Neural cell (in vitro differentiated cells): Measurements from ENCODE around the gene WDR77. TPM values are rescaled to one million over a fixed set of nuclear protein-coding genes. Genes with fewer than 3 reads are reported as not detected.

Experiments used
- H2AFZ ChIP-seq: fragments of 200-600, 300-800 bp; sonication (generic), shearing (Covaris generic); 2 replicates; pipeline ENCODE4 v1.6.0; 2014; ENCODE audit warnings: low read depth, mild to moderate bottlenecking, antibody characterized with exemption, low read length, moderate library complexity
- H3F3A ChIP-seq: fragments of 200-600 bp; shearing (Covaris generic); 2 replicates; pipeline ENCODE4 v1.6.1; 2016; ENCODE audit warnings: mild to moderate bottlenecking, moderate library complexity, mixed read lengths, antibody characterized with exemption, low read length; ENCODE audit not compliant: insufficient read depth, poor library complexity, severe bottlenecking
- H3K27ac ChIP-seq: fragments of 200-600, 300-800 bp; sonication (generic), shearing (Covaris generic); 2 replicates; pipeline ENCODE4 v1.5.1; 2014; ENCODE audit warnings: mild to moderate bottlenecking, low read length, moderate library complexity
- H3K27me3 ChIP-seq: fragments of 300-800, 200-600 bp; sonication (generic), shearing (Covaris generic); 2 replicates; pipeline ENCODE4 v1.6.0; 2014; ENCODE audit warnings: mild to moderate bottlenecking, low read depth, low read length, moderate library complexity; ENCODE audit not compliant: insufficient read depth
- H3K36me3 ChIP-seq: fragments of 300-800, 200-600 bp; sonication (generic), shearing (Covaris generic); 2 replicates; pipeline ENCODE4 v1.5.1; 2014; ENCODE audit warnings: mild to moderate bottlenecking, antibody characterized with exemption, low read length, moderate library complexity; ENCODE audit not compliant: insufficient read depth
- H3K4me2 ChIP-seq: fragments of 300-800, 200-600 bp; sonication (generic), shearing (Covaris generic); 2 replicates; pipeline ENCODE4 v1.6.0; 2014; ENCODE audit warnings: mild to moderate bottlenecking, low read length
- H3K4me3 ChIP-seq: fragments of 300-800, 200-600 bp; sonication (generic), shearing (Covaris generic); 2 replicates; pipeline ENCODE4 v1.5.1; 2014; ENCODE audit warnings: mild to moderate bottlenecking, low read length, moderate library complexity
- H3K79me2 ChIP-seq: fragments of 200-600 bp; shearing (Covaris generic); replicated peaks from 2 replicates; pipeline ENCODE4 v1.6.0; 2014; ENCODE audit warnings: mild to moderate bottlenecking, low read length, moderate library complexity; ENCODE audit not compliant: insufficient read depth
- H3K9ac ChIP-seq: fragments of 300-800, 200-600 bp; sonication (generic), shearing (Covaris generic); 2 replicates; pipeline ENCODE4 v1.6.1; 2016; ENCODE audit warnings: mild to moderate bottlenecking, low read length, mixed read lengths
- H3K9me2 ChIP-seq: fragments of 200-600 bp; shearing (Covaris generic); 2 replicates; pipeline ENCODE4 v1.6.1; 2016; ENCODE audit warnings: mild to moderate bottlenecking, low read length, mixed read lengths; ENCODE audit not compliant: insufficient read depth
- H3K9me3 ChIP-seq: fragments of 200-600, 300-800 bp; sonication (generic), shearing (Covaris generic); 2 replicates; pipeline ENCODE4 v1.6.1; 2016; ENCODE audit warnings: mild to moderate bottlenecking, mixed run types, low read length, moderate library complexity, mixed read lengths
- H4K20me1 ChIP-seq: fragments of 200-600 bp; shearing (Covaris generic); 2 replicates; pipeline ENCODE4 v1.6.1; 2016; ENCODE audit warnings: mild to moderate bottlenecking, mixed run types; ENCODE audit not compliant: insufficient read depth
- EP300 ChIP-seq: fragments of 450-650 bp; conservative IDR thresholded peaks from 2 replicates; pipeline ENCODE4 v1.6.1; 2014; ENCODE audit warnings: antibody characterized with exemption, mild to moderate bottlenecking, moderate library complexity; ENCODE audit not compliant: poor library complexity, severe bottlenecking
- EZH2 ChIP-seq: fragments of 200-600, 300-800 bp; shearing (Covaris generic), sonication (generic); IDR thresholded peaks from 2 replicates; pipeline ENCODE4 v1.6.1; 2014; ENCODE audit warnings: antibody characterized with exemption, low read length, borderline replicate concordance, mild to moderate bottlenecking; ENCODE audit not compliant: insufficient read depth, poor library complexity, severe bottlenecking
- MXI1 ChIP-seq: fragments of 450-650 bp; conservative IDR thresholded peaks from 2 replicates; pipeline ENCODE4 v1.6.1; 2014; ENCODE audit warnings: antibody characterized with exemption, mild to moderate bottlenecking; ENCODE audit not compliant: poor library complexity, severe bottlenecking
- POLR2AphosphoS5 ChIP-seq: IDR thresholded peaks from 2 replicates; pipeline ENCODE4 v1.6.1; 2012
- RAD21 ChIP-seq: fragments of 450-650 bp; conservative IDR thresholded peaks from 2 replicates; pipeline ENCODE4 v1.6.1; 2014; ENCODE audit warnings: antibody characterized with exemption, mild to moderate bottlenecking, moderate library complexity
- SMC3 ChIP-seq: fragments of 450-650 bp; conservative IDR thresholded peaks from 2 replicates; pipeline ENCODE4 v1.6.1; 2014; ENCODE audit warnings: antibody characterized with exemption, mild to moderate bottlenecking, moderate library complexity; ENCODE audit not compliant: poor library complexity
- TAF1 ChIP-seq: IDR thresholded peaks from 2 replicates; pipeline ENCODE4 v1.6.1; 2012; ENCODE audit warnings: low read depth
- polyA plus RNA-seq: library from polyadenylated mRNA; depleted of rRNA; stranded (reverse); fragments of >200 nt; gene quantifications from 2 replicates; pipeline ENCODE4 v1.2.3, GENCODE V29; 2014
- TF ChIP-seq, protein P1 (sequence below): IDR thresholded peaks from 2 replicates; pipeline ENCODE4 v1.6.1; 2012; ENCODE audit warnings: borderline replicate concordance
- TF ChIP-seq, protein P2 (sequence below): fragments of 450-650 bp; IDR thresholded peaks from 2 replicates; pipeline ENCODE4 v1.5.1; 2014; ENCODE audit warnings: antibody characterized with exemption, mild to moderate bottlenecking, moderate library complexity; ENCODE audit not compliant: poor library complexity, severe bottlenecking

The WDR77 gene
- polyA plus RNA-seq, 1 donor from 2014 or later = 63.6 TPM

DNA sequence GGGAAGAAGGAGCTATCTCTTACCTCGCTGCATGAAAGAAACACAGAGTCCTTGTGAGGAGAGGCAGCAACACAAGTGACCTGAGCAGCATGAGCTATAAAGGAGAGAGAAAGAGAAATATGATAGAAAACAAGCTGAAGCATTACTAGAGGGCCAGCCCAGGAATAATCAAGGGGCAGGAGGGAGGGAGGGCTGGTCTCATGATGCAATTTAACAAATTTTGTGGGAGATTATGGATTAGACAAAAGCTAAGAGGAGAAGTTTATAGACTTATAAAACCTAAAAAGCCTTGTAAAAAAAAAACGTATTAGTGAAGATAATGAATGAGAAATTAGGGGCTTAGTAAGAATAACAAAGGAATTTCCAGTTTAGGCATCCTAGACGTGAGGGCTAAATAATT is 5.0 kb downstream of the WDR77 start:
- Histone ChIP-seq H2AFZ (no peak overlapping the region), H3K79me2 (peaks cover 17% of the 10 kb centered on the region), H3K36me3 (no peaks in the 10 kb centered on the region), H3K27ac (no peak overlapping the region), H3F3A (no peaks in the 10 kb centered on the region), H3K9me2 (no peaks in the 10 kb centered on the region), H3K9me3 (no peaks in the 10 kb centered on the region), H3K4me2 (no peak overlapping the region), H3K9ac (no peak overlapping the region), H3K27me3 (no peaks in the 10 kb centered on the region), H4K20me1 (no peaks in the 10 kb centered on the region), H3K4me3 (no peak overlapping the region)
- no peak for TF ChIP-seq EP300
- TF ChIP-seq, protein P1, sequence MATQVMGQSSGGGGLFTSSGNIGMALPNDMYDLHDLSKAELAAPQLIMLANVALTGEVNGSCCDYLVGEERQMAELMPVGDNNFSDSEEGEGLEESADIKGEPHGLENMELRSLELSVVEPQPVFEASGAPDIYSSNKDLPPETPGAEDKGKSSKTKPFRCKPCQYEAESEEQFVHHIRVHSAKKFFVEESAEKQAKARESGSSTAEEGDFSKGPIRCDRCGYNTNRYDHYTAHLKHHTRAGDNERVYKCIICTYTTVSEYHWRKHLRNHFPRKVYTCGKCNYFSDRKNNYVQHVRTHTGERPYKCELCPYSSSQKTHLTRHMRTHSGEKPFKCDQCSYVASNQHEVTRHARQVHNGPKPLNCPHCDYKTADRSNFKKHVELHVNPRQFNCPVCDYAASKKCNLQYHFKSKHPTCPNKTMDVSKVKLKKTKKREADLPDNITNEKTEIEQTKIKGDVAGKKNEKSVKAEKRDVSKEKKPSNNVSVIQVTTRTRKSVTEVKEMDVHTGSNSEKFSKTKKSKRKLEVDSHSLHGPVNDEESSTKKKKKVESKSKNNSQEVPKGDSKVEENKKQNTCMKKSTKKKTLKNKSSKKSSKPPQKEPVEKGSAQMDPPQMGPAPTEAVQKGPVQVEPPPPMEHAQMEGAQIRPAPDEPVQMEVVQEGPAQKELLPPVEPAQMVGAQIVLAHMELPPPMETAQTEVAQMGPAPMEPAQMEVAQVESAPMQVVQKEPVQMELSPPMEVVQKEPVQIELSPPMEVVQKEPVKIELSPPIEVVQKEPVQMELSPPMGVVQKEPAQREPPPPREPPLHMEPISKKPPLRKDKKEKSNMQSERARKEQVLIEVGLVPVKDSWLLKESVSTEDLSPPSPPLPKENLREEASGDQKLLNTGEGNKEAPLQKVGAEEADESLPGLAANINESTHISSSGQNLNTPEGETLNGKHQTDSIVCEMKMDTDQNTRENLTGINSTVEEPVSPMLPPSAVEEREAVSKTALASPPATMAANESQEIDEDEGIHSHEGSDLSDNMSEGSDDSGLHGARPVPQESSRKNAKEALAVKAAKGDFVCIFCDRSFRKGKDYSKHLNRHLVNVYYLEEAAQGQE = no peak
- TF ChIP-seq, protein P2, sequence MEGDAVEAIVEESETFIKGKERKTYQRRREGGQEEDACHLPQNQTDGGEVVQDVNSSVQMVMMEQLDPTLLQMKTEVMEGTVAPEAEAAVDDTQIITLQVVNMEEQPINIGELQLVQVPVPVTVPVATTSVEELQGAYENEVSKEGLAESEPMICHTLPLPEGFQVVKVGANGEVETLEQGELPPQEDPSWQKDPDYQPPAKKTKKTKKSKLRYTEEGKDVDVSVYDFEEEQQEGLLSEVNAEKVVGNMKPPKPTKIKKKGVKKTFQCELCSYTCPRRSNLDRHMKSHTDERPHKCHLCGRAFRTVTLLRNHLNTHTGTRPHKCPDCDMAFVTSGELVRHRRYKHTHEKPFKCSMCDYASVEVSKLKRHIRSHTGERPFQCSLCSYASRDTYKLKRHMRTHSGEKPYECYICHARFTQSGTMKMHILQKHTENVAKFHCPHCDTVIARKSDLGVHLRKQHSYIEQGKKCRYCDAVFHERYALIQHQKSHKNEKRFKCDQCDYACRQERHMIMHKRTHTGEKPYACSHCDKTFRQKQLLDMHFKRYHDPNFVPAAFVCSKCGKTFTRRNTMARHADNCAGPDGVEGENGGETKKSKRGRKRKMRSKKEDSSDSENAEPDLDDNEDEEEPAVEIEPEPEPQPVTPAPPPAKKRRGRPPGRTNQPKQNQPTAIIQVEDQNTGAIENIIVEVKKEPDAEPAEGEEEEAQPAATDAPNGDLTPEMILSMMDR = no peak
- no peak for TF ChIP-seq SMC3
- no peak for TF ChIP-seq MXI1
- TF ChIP-seq TAF1 = no peak
- TF ChIP-seq EZH2 = no peak
- TF ChIP-seq RAD21 = no peak
- TF ChIP-seq POLR2AphosphoS5 = no peak

DNA sequence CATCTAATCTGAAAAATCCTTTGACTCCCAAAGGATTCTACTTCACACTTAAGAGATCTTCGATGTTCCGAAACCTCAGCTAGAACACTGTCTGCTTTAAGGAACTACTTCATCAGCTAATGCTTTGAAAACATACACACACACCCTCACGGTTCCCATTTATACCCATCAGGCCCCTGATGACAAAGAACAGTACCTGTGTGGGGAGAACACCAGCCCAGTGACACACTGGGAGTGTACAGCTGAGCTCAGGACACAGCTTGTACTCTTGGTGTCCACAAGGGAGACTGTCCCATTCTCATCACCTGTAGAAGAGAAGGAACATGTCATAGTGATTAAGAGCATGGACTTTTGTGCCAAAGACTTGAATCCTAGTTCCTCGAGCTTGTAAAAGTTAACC is 6.6 kb downstream of the WDR77 start:
- TF ChIP-seq RAD21 = no peak
- no peaks in the 10 kb centered on the region for H3F3A ChIP-seq
- H3K36me3 ChIP-seq = no peaks in the 10 kb centered on the region
- no peaks in the 10 kb centered on the region for H3K9me3 ChIP-seq
- peaks cover 5% of the 10 kb centered on the region for H3K79me2 ChIP-seq
- no peak overlapping the region for H2AFZ ChIP-seq
- no peaks in the 10 kb centered on the region for H3K27me3 ChIP-seq
- no peak overlapping the region for H3K27ac ChIP-seq
- H3K9ac ChIP-seq = no peak overlapping the region
- no peaks in the 10 kb centered on the region for H4K20me1 ChIP-seq
- no peaks in the 10 kb centered on the region for H3K9me2 ChIP-seq
- no peak overlapping the region for H3K4me3 ChIP-seq
- H3K4me2 ChIP-seq = no peak overlapping the region

DNA sequence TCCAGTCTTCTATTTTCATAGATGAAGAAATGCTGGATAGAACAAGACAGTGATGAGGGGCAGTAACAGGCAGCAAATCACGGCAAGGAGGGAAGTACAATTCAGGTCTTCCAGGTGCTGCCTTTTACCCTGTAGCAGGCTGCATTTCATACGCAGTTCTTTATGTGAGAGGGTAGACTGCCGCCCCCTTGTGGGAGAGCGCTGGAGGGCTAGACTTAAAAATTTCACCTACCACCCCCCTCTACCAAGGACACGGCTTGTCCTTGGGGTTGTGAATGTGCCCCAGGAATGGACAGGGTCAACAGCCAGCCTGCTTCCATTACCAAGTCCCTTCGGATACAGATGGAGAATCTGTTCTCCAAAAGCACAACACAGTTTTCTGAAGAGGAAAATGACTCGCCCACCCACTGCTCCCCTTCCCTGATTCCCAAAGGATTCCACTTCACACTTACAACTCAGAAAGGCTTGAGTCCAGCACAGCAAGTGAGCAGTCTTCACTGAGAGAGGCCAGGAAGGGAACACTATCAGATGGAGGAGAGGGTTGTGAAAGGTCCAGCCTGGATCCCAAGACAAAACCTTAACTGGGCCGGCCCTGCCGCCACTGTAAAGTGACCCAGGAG is 7.4 kb downstream of the WDR77 start:
- Histone ChIP-seq H3K27me3 (no peaks in the 10 kb centered on the region), H3F3A (no peaks in the 10 kb centered on the region), H3K4me2 (no peak overlapping the region), H3K36me3 (no peaks in the 10 kb centered on the region), H3K9me3 (no peaks in the 10 kb centered on the region), H3K79me2 (no peaks in the 10 kb centered on the region), H3K9ac (no peak overlapping the region), H2AFZ (no peak overlapping the region), H4K20me1 (no peaks in the 10 kb centered on the region), H3K4me3 (no peak overlapping the region), H3K9me2 (no peaks in the 10 kb centered on the region), H3K27ac (no peak overlapping the region)
- no peak for TF ChIP-seq MXI1
- TF ChIP-seq EZH2 = no peak
- TF ChIP-seq RAD21 = no peak
- TF ChIP-seq, protein P2 = peak; percentile 46
- TF ChIP-seq TAF1 = no peak
- TF ChIP-seq SMC3 = peak; percentile 17
- TF ChIP-seq POLR2AphosphoS5 = no peak
- TF ChIP-seq, protein P1 = no peak
